ENCODE measurements around the gene PLD2.
"Not testable (repeated sequence)": the region's sequence is repeated elsewhere in the genome, so short reads cannot be mapped to it uniquely, and the experiment has no call there.

Gene PLD2

DNA sequence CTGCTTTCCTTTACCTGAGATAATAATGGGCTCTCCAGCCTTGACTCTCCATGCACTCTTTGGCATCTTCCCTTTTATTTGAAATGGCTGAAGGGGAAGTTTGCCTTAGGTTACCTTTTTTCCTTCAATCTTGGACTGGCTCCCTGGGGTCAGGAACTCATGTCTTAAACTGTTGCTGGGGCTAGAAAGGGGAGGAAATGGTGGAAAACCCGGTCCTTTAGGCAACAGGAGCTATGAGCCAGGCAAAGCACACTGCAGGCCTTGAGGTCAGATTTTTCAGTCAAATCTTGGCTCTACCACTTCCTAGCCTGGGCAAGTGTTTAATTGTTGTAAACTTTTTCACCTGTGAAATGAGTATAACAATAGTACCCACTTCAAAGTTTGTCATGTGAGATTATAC lies 56.4 kb downstream of the PLD2 start:
- Mint-ChIP-seq H3K27ac (no peak overlapping the region), H3K36me3 (ENCODE audit: low read depth) (peaks cover 4% of the 10 kb centered on the region), H3K4me1 (ENCODE audit: low read depth) (peaks cover 1% of the 10 kb centered on the region), H3K27me3 (ENCODE audit: low read depth) (no peaks in the 10 kb centered on the region), H3K4me3 (no peak overlapping the region), H3K9me3 (no peaks in the 10 kb centered on the region)
- DNase-seq (ENCODE audit: low spot score) = no peak

DNA sequence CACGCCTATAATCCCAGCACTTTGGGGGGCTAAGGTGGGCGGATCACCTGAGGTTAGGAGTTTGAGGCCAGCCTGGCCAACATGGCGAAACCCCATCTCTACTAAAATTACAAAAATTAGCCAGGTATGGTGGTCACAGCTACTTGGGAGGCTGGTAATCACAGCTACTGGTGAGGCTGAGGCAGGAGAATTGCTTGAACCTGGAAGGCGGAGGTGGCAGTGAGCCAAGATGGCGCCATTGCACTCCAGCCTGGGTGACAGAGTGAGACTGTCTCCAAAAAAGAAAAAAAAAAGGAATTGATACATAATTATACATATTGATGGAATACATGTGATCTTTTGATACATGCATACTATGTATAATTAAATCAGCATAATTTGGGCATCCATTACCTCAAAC lies 60.6 kb downstream of the PLD2 start:
- H3K9me3 Mint-ChIP-seq; H3K36me3 Mint-ChIP-seq (ENCODE audit: low read depth); H3K27me3 Mint-ChIP-seq (ENCODE audit: low read depth); H3K4me1 Mint-ChIP-seq (ENCODE audit: low read depth); H3K4me3 Mint-ChIP-seq; DNase-seq (ENCODE audit: low spot score); H3K27ac Mint-ChIP-seq: not testable (repeated sequence)

DNA sequence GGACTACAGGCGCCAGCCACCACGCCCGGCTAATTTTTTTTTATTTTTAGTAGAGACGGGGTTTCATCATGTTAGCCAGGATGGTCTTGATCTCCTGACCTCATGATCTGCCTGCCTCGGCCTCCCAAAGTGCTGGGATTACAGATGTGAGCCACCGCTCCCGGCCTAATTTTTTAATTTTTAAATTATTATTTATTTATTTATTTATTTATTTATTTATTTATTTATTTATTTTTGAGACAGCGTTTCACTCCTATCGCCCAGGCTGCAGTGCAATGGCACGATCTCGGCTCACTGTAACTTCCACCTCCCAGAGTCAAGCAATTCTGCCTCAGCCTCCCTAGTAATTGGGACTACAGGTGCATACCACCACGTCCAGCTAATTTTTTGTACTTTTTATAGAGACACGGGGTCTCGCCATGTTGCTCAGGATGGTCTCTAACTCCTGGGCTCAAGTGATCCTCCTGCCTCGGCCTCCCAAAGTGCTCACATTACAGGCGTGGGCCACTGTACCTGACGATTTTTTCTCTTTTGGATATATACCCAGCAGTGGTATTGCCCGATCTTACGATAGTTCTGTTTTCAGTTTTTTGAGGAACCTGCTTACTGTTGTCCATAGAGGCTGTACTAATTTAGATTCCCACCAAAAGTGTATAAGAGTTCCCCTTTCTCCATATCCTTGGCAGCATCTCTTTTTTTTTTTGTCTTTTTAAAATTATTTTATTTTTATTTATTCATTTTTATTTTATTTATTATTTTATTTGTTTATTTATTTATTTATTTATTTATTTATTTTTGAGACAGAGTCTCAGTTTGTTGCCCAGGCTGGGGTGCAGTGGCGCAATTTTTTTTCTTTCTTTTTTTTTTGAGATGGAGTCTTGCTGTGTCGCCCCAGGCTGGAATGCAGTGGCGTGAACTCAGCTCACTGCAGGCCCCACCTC lies 62.4 kb downstream of the PLD2 start:
- not testable (repeated sequence) for H3K4me3 Mint-ChIP-seq; H3K27me3 Mint-ChIP-seq (ENCODE audit: low read depth); H3K36me3 Mint-ChIP-seq (ENCODE audit: low read depth); H3K4me1 Mint-ChIP-seq (ENCODE audit: low read depth); DNase-seq (ENCODE audit: low spot score); H3K27ac Mint-ChIP-seq; H3K9me3 Mint-ChIP-seq

DNA sequence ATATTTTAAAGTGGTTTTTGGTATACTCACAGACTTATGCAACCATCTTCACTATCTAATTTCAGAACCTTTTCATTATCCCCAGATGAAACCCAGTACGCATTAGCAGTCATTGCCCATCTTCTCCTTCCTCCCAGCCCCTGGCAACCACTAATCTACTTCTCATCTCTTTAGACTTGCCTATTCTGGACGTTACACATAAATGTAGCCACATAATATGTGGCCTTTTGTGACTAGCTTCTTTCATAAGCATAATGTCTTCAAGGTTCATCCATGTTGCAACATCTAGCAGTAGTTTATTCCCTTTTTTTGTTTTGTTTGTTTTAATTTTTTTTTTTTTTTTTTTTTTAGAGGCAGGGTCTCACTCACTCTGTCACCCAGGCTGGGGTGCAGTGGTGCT lies 63.9 kb downstream of the PLD2 start:
- H3K36me3 Mint-ChIP-seq (ENCODE audit: low read depth) = peaks cover 4% of the 10 kb centered on the region
- no peak for DNase-seq (ENCODE audit: low spot score)
- no peak overlapping the region for H3K4me3 Mint-ChIP-seq
- H3K27me3 Mint-ChIP-seq (ENCODE audit: low read depth) = no peaks in the 10 kb centered on the region
- H3K4me1 Mint-ChIP-seq (ENCODE audit: low read depth) = peaks cover 2% of the 10 kb centered on the region
- H3K9me3 Mint-ChIP-seq = no peaks in the 10 kb centered on the region
- H3K27ac Mint-ChIP-seq = no peak overlapping the region

DNA sequence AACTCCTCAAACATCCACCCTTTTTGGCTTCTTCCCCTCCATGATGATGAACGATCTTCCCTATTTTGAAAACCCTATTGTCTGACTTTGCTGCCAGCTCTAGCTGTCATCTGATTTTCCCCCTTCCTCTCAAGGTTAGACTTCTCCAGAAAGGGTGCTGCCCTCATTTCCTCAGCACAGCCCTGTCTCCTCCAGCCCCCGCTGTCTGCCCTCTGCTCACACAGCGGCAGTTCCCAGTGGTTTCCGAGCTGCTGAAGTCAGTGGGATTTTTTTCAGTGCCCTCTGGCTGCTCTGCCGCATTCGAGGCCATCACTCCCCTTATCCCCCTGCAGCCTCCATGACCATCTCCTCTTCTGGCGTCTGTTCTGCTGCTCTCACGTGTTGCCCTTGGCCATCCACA lies 65.8 kb downstream of the PLD2 start:
- Mint-ChIP-seq H3K36me3 (ENCODE audit: low read depth) (peaks cover 4% of the 10 kb centered on the region), H3K27ac (no peak overlapping the region), H3K9me3 (no peaks in the 10 kb centered on the region)

More for the DNA sequence above, 65.8 kb downstream of the PLD2 start:
- no peak for DNase-seq (ENCODE audit: low spot score)
- Mint-ChIP-seq H3K4me3 (no peak overlapping the region), H3K27me3 (ENCODE audit: low read depth) (no peaks in the 10 kb centered on the region), H3K4me1 (ENCODE audit: low read depth) (peaks cover 2% of the 10 kb centered on the region)
